Spleen (tissue), 11 donors: ENCODE measurements around the gene LRMDA. TPM values are rescaled to one million over a fixed set of nuclear protein-coding genes. Genes with fewer than 3 reads are reported as not detected.

Experiments used
- DNase-seq: peaks from one replicate; pipeline ENCODE4 v3.0.0-alpha.2; 2020
- H3K27ac ChIP-seq, 8 donors: fragments of 200-600 bp; sonication (generic) in 7 of 8; 1 replicate in 4 of 8; 2 replicates in 4 of 8; pipeline versions ENCODE4 v1.5.0 to v1.8.0; 2016 to 2021; ENCODE audit warnings: inconsistent platforms in 4 of 8, mild to moderate bottlenecking in 4 of 8, moderate library complexity in 1 of 8
- H3K27me3 ChIP-seq, 7 donors: fragments of 200-600 bp; sonication (generic) in 6 of 7; replicated peaks in 1 of 7; 1 replicate in 4 of 7; 2 replicates in 3 of 7; pipeline versions ENCODE4 v1.5.0 to v1.8.0; 2016 to 2021; ENCODE audit warnings: inconsistent platforms in 3 of 7, mild to moderate bottlenecking in 1 of 7
- H3K36me3 ChIP-seq, 6 donors: fragments of 200-600 bp; sonication (generic) in 5 of 6; 1 replicate in 4 of 6; 2 replicates in 2 of 6; pipeline versions ENCODE4 v1.5.0 to v1.8.0; 2016 to 2021; ENCODE audit warnings: inconsistent platforms in 2 of 6
- H3K4me1 ChIP-seq, 6 donors: fragments of 200-600 bp; sonication (generic) in 5 of 6; 1 replicate in 3 of 6; 2 replicates in 3 of 6; pipeline versions ENCODE4 v1.5.0 to v1.8.0; 2016 to 2021; ENCODE audit warnings: inconsistent platforms in 3 of 6
- H3K4me3 ChIP-seq, 8 donors: fragments of 200-600 bp; sonication (generic) in 7 of 8; 1 replicate in 4 of 8; 2 replicates in 4 of 8; pipeline versions ENCODE4 v1.5.0 to v1.8.0; 2016 to 2021; ENCODE audit warnings: inconsistent platforms in 4 of 8, mild to moderate bottlenecking in 4 of 8, moderate library complexity in 2 of 8
- H3K9me3 ChIP-seq, 8 donors: fragments of 200-600 bp; sonication (generic) in 7 of 8; 1 replicate in 4 of 8; 2 replicates in 4 of 8; pipeline versions ENCODE4 v1.5.0 to v1.8.0; 2016 to 2021; ENCODE audit warnings: inconsistent platforms in 4 of 8
- POLR2A ChIP-seq, 3 donors: fragments of 450-650 bp; IDR thresholded peaks; one replicate each; pipeline ENCODE4 v1.5.1; 2017; ENCODE audit warnings: antibody characterized with exemption in 3 of 3, mild to moderate bottlenecking in 1 of 3
- POLR2AphosphoS5 ChIP-seq, 3 donors: sonication (generic); formaldehyde crosslinking; IDR thresholded peaks; one replicate each; pipeline ENCODE4 v1.5.1; 2017; ENCODE audit warnings: antibody characterized with exemption in 3 of 3
- WGBS, 5 donors: extraction: QIAGEN DNeasy Blood & Tissue Kit in 3 of 5; methylation state at CpG; one replicate each; pipeline versions ENCODE4 v1.1.5 to v1.1.7; 2013 to 2018; 5-methylcytosine and 5-hydroxymethylcytosine counted together
- intact Hi-C: fragments of 100-400 bp; cut with DNase I; formaldehyde crosslinking; loops from one replicate; pipeline ENCODE4 v1.15.0; 2023; ENCODE audit warnings: low total_unique reads
- polyA plus RNA-seq, 3 donors: library from polyadenylated mRNA; stranded (reverse); fragments of 200-250 nt; gene quantifications; one replicate each; pipeline ENCODE4 v1.2.1, GENCODE V29; 2013
- total RNA-seq, 7 donors: library from RNA; depleted of rRNA in 3 of 7; stranded (reverse); fragments of >200 nt in 3 of 7; fragmentation: NEBNext Ultra II Directional in 4 of 7; extraction: Animal tissue kit (Norgen Biotek cat#: 25700) in 4 of 7; gene quantifications; one replicate each; pipeline versions ENCODE4 v1.1.0 to v1.2.1, GENCODE V29; 2016 to 2021
- TF ChIP-seq, protein P1 (sequence below), 11 experiments: fragments of 200-600 bp in 7 of 11; fragments of 450-650 bp in 4 of 11; sonication (generic) in 4 of 11; IDR thresholded peaks in 8 of 11; conservative IDR thresholded peaks in 3 of 11; 1 replicate in 7 of 11; 2 replicates in 4 of 11; pipeline versions ENCODE4 v1.4.0 to v1.8.0; 2016 to 2021; ENCODE audit warnings: antibody characterized with exemption in 11 of 11, inconsistent platforms in 4 of 11, mild to moderate bottlenecking in 1 of 11
- donor health status: healthy with polysubstance abuse.
- donor health status: DM: no; HTN: no; CAD: no; lungs with moderate emphysema.
- donor health status: DM: no; HTN: no; CAD: no.
- donor health status: Bipolar disorder and iron deficiency.
- donor health status: healthy.
- donor health status: DM: no; HTN: no; CAD: no.
- donor health status: DM: yes; HTN: yes; CAD: no.

Gene LRMDA
- total and polyA plus RNA-seq, 10 donors = 7.3 to 46.6 (median 28.2) TPM

DNA sequence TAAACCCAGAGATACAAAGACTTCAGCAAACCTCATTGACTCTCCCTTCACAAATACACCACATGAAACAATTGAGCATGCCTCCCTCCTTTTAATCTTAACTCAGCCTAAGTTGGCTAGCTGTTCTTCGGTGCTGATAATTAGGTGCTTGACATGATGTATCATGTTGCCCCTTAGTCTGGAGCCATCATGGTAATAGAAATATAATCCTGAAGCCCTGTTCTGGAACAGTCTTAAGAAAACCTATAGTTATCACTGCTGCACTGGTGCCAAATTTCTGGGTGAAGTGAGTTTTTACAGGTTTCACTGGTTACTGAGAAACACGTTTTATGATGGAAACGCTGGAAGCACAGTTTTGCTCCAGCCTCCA, 306.1 kb downstream of the LRMDA start:
- WGBS, 5 donors = 71 to 89% (median 82%) methylated on average over 3 of the region's 3 CpGs
- no peaks in the 10 kb centered on the region for H3K36me3 ChIP-seq
- peaks cover 0 to 3% (median 0%) of the 10 kb centered on the region in 8 donors for H3K9me3 ChIP-seq
- intact Hi-C loops = no loop called here
- H3K27me3 ChIP-seq = no peaks in the 10 kb centered on the region
- no peak overlapping the region for H3K4me3 ChIP-seq
- TF ChIP-seq POLR2AphosphoS5 (IDR thresholded peaks at IDR 0.05) = no peak
- TF ChIP-seq, protein P1, sequence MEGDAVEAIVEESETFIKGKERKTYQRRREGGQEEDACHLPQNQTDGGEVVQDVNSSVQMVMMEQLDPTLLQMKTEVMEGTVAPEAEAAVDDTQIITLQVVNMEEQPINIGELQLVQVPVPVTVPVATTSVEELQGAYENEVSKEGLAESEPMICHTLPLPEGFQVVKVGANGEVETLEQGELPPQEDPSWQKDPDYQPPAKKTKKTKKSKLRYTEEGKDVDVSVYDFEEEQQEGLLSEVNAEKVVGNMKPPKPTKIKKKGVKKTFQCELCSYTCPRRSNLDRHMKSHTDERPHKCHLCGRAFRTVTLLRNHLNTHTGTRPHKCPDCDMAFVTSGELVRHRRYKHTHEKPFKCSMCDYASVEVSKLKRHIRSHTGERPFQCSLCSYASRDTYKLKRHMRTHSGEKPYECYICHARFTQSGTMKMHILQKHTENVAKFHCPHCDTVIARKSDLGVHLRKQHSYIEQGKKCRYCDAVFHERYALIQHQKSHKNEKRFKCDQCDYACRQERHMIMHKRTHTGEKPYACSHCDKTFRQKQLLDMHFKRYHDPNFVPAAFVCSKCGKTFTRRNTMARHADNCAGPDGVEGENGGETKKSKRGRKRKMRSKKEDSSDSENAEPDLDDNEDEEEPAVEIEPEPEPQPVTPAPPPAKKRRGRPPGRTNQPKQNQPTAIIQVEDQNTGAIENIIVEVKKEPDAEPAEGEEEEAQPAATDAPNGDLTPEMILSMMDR (IDR thresholded peaks at IDR 0.05 in 8 of 11, conservative IDR thresholded peaks at IDR 0.05 in 3 of 11) = no peak
- TF ChIP-seq POLR2A (IDR thresholded peaks at IDR 0.05) = no peak
- no peak for DNase-seq
- H3K27ac ChIP-seq = no peak overlapping the region
- no peaks in the 10 kb centered on the region for H3K4me1 ChIP-seq

DNA sequence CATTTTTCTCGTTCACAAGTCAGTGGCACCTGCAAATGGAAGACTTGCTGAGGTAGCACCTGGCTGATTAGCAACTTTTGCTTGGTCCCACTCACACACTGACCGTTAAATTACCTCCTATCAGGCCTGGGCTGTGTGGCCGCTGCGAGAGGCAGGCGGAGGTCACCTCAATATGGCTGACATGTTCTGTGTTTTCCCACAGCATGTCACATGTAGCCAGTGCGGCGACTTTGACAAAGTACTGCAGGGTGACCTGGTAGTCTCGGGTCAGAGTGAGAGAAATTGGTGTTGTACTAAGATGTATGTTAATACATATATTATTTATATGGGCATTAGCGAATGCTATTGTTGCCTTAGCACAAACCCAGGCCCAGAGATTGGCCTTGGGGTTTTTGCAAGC, 307.5 kb downstream of the LRMDA start:
- WGBS, 5 donors = 88 to 92% (median 91%) methylated on average over 9 of the region's 9 CpGs
- DNase-seq = no peak
- intact Hi-C loops = no loop called here

DNA sequence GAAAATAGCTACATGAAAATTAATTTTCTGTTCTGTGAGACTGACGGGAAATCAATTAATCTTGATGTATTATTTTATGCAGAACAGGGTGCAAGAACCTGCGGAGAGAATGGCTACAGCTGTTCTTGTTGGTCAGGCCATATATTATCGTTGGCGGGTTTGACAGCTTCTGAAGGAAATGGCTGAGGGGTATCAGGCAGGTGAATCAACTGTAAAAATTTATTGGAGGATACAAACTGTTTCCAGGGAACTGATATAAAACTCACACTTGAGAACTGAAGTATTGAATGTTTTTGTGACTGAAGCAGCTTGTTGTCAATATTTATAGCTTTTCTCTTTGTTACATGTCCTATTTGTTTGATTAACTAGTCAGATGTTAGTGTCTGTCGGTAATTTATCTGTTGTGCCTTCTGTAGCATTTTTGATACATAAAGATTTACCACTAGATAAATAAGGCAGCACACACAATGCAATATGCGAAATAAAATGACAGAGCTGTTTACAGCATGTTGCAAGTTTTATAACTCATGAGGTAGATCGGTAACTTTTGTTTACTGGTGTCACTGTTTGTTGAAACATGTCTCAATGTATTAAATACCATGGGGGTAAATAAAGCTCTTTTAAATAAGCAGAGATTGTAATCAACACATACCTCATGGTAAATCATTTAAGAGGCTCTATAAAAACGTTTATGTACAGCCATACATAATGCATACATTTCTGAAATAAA, 308.2 kb downstream of the LRMDA start:
- Histone ChIP-seq H3K36me3 (no peaks in the 10 kb centered on the region), H3K9me3 (peaks cover 0 to 3% (median 0%) of the 10 kb centered on the region in 8 donors), H3K4me3 (no peak overlapping the region), H3K27me3 (no peaks in the 10 kb centered on the region), H3K27ac (no peak overlapping the region), H3K4me1 (no peaks in the 10 kb centered on the region)
- intact Hi-C loops = no loop called here
- 81 to 87% (median 85%) methylated on average over 8 of the region's 8 CpGs for WGBS, 5 donors
- no peak for DNase-seq
- TF ChIP-seq POLR2AphosphoS5 (IDR thresholded peaks at IDR 0.05) (no peak), POLR2A (IDR thresholded peaks at IDR 0.05) (no peak)
- TF ChIP-seq, protein P1 (IDR thresholded peaks at IDR 0.05 in 8 of 11, conservative IDR thresholded peaks at IDR 0.05 in 3 of 11) = no peak

More for the DNA sequence above, 307.5 kb downstream of the LRMDA start:
- Histone ChIP-seq H3K27ac (no peak overlapping the region), H3K9me3 (peaks cover 0 to 3% (median 0%) of the 10 kb centered on the region in 8 donors), H3K27me3 (no peaks in the 10 kb centered on the region), H3K4me1 (no peaks in the 10 kb centered on the region), H3K36me3 (no peaks in the 10 kb centered on the region), H3K4me3 (no peak overlapping the region)
- TF ChIP-seq POLR2A (IDR thresholded peaks at IDR 0.05) (no peak), POLR2AphosphoS5 (IDR thresholded peaks at IDR 0.05) (no peak)
- TF ChIP-seq, protein P1 (IDR thresholded peaks at IDR 0.05 in 8 of 11, conservative IDR thresholded peaks at IDR 0.05 in 3 of 11) = no peak

DNA sequence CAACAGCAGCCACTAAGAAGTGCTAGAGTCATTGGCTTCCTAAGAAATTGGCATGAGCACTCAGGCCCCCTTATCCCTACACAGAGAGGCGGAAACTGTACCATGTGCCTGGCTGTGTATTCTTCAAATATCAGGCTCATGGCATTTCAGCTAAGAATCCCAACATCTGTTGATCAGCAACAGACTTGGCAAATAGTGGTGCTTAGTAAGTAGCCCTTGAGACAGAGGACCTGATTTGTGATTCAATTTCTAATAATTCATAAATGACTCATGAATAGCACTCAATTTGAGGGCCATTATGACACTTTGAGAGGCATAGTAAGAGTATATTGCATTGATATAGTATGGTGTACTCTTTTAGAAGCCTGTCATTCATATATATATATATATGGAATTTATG, 309.1 kb downstream of the LRMDA start:
- DNase-seq = no peak
- intact Hi-C loops = no loop called here
- 85 to 100% (median 94%) methylated on average over 1 of the region's 1 CpG for WGBS, 5 donors
- Histone ChIP-seq H3K4me1 (no peaks in the 10 kb centered on the region), H3K4me3 (no peak overlapping the region), H3K9me3 (peaks cover 0 to 3% (median 0%) of the 10 kb centered on the region in 8 donors), H3K27ac (no peak overlapping the region), H3K27me3 (no peaks in the 10 kb centered on the region), H3K36me3 (no peaks in the 10 kb centered on the region)
- TF ChIP-seq, protein P1 (IDR thresholded peaks at IDR 0.05 in 8 of 11, conservative IDR thresholded peaks at IDR 0.05 in 3 of 11) = no peak
- TF ChIP-seq POLR2A (IDR thresholded peaks at IDR 0.05) (no peak), POLR2AphosphoS5 (IDR thresholded peaks at IDR 0.05) (no peak)
